H9 (cell line): Measurements from ENCODE around the gene SLC19A1. TPM values are rescaled to one million over a fixed set of nuclear protein-coding genes. Genes with fewer than 3 reads are reported as not detected.
A peak's percentile ranks its signal among the peaks of the same experiment; 100 is the strongest.

ENCODE experiments used
- DNase-seq: peaks from one replicate; pipeline ENCODE4 v3.0.0-alpha.2; 2017
- H2AFZ ChIP-seq: one replicate; pipeline ENCODE4 v1.6.1; 2013; ENCODE audit warnings: mild to moderate bottlenecking, low read length, control low read depth, moderate library complexity
- H2AK5ac ChIP-seq: 2 replicates; pipeline ENCODE4 v1.6.1; 2013; ENCODE audit warnings: low read length, control low read depth, mixed read lengths; ENCODE audit not compliant: insufficient read length
- H2BK120ac ChIP-seq: one replicate; pipeline ENCODE4 v1.6.1; 2013; ENCODE audit warnings: low read depth, mild to moderate bottlenecking, low read length, control low read depth, inconsistent platforms; ENCODE audit not compliant: poor library complexity, severe bottlenecking
- H2BK12ac ChIP-seq: 2 replicates; pipeline ENCODE4 v1.6.1; 2013; ENCODE audit warnings: low read length, control low read depth, mixed read lengths, low read depth; ENCODE audit not compliant: insufficient read length
- H2BK15ac ChIP-seq: 2 replicates; pipeline ENCODE4 v1.6.1; 2013; ENCODE audit warnings: low read depth, low read length, control low read depth
- H2BK20ac ChIP-seq: one replicate; pipeline ENCODE4 v1.6.1; 2013; ENCODE audit warnings: low read depth, mild to moderate bottlenecking, low read length, control low read depth, inconsistent platforms; ENCODE audit not compliant: poor library complexity, severe bottlenecking
- H2BK5ac ChIP-seq: 2 replicates; pipeline ENCODE4 v1.6.1; 2013; ENCODE audit warnings: low read length, control low read depth, mixed read lengths; ENCODE audit not compliant: insufficient read length
- H3K14ac ChIP-seq: 2 replicates; pipeline ENCODE4 v1.6.1; 2013; ENCODE audit warnings: low read length, control low read depth; ENCODE audit not compliant: insufficient read depth
- H3K18ac ChIP-seq: 2 replicates; pipeline ENCODE4 v1.6.1; 2013; ENCODE audit warnings: low read depth, mild to moderate bottlenecking, mixed read lengths, low read length, control low read depth; ENCODE audit not compliant: insufficient read length
- H3K23ac ChIP-seq: 2 replicates; pipeline ENCODE4 v1.6.1; 2013; ENCODE audit warnings: low read length, control low read depth, mixed read lengths, low read depth; ENCODE audit not compliant: insufficient read length
- H3K23me2 ChIP-seq: 2 replicates; pipeline ENCODE4 v1.6.1; 2013; ENCODE audit warnings: low read depth, mild to moderate bottlenecking, mixed read lengths, low read length, control low read depth; ENCODE audit not compliant: insufficient read length, poor library complexity, severe bottlenecking
- H3K27ac ChIP-seq: 2 replicates; pipeline ENCODE4 v1.5.1; 2013; ENCODE audit warnings: low read length, control low read depth, mixed read lengths, low read depth; ENCODE audit not compliant: insufficient read length
- H3K27me3 ChIP-seq: 2 replicates; pipeline ENCODE4 v1.6.1; 2013; ENCODE audit warnings: low read length, control low read depth, inconsistent platforms; ENCODE audit not compliant: insufficient read depth
- H3K4ac ChIP-seq: 2 replicates; pipeline ENCODE4 v1.6.1; 2013; ENCODE audit warnings: low read depth, mild to moderate bottlenecking, control low read depth, inconsistent platforms, low read length, moderate library complexity
- H3K4me1 ChIP-seq: 2 replicates; pipeline ENCODE4 v1.6.1; 2013; ENCODE audit warnings: low read length, control low read depth, inconsistent platforms; ENCODE audit not compliant: insufficient read depth
- H3K4me2 ChIP-seq: 2 replicates; pipeline ENCODE4 v1.6.1; 2013; ENCODE audit warnings: low read length, control low read depth, mixed read lengths; ENCODE audit not compliant: insufficient read length, insufficient read depth
- H3K56ac ChIP-seq: 2 replicates; pipeline ENCODE4 v1.6.1; 2013; ENCODE audit warnings: low read depth, mild to moderate bottlenecking, mixed read lengths, low read length, control low read depth; ENCODE audit not compliant: insufficient read length
- H3K79me1 ChIP-seq: 2 replicates; pipeline ENCODE4 v1.6.1; 2013; ENCODE audit warnings: low read depth, mild to moderate bottlenecking, moderate library complexity, low read length, control low read depth, inconsistent platforms; ENCODE audit not compliant: insufficient read depth, poor library complexity, severe bottlenecking
- H3K79me2 ChIP-seq: 2 replicates; pipeline ENCODE4 v1.6.1; 2013; ENCODE audit warnings: low read length, control low read depth, inconsistent platforms; ENCODE audit not compliant: insufficient read depth
- H3K9ac ChIP-seq: 2 replicates; pipeline ENCODE4 v1.6.1; 2013; ENCODE audit warnings: low read length, control low read depth, mixed read lengths; ENCODE audit not compliant: insufficient read length; ENCODE audit errors: extremely low read depth
- H3K9me3 ChIP-seq: one replicate; pipeline ENCODE4 v1.6.1; 2013; ENCODE audit warnings: low read depth, low read length, inconsistent platforms; ENCODE audit not compliant: control insufficient read depth
- H3T11ph ChIP-seq: one replicate; pipeline ENCODE4 v1.6.1; 2013; ENCODE audit warnings: mild to moderate bottlenecking, low read length, control low read depth, inconsistent platforms
- H4K20me1 ChIP-seq: one replicate; pipeline ENCODE4 v1.6.1; 2013; ENCODE audit not compliant: control insufficient read depth, insufficient read length, insufficient read depth
- H4K5ac ChIP-seq: 2 replicates; pipeline ENCODE4 v1.6.1; 2013; ENCODE audit warnings: low read depth, mild to moderate bottlenecking, mixed read lengths, low read length, control low read depth; ENCODE audit not compliant: insufficient read length
- H4K8ac ChIP-seq: replicated peaks from 2 replicates; pipeline ENCODE4 v1.6.1; 2013; ENCODE audit warnings: low read length, control low read depth, mixed read lengths, low read depth; ENCODE audit not compliant: insufficient read length
- H4K91ac ChIP-seq: 2 replicates; pipeline ENCODE4 v1.6.1; 2013; ENCODE audit warnings: low read depth, mild to moderate bottlenecking, moderate library complexity, mixed read lengths, low read length, control low read depth; ENCODE audit not compliant: insufficient read length
- H3K27ac Mint-ChIP-seq, 3 experiments: 2 replicates in 2 of 3; 3 replicates in 1 of 3; pipeline ENCODE4 v1.8.0; 2020 to 2021; ENCODE audit warnings: mixed read lengths in 3 of 3, mild to moderate bottlenecking in 1 of 3, moderate library complexity in 1 of 3
- H3K27me3 Mint-ChIP-seq: 2 replicates; pipeline ENCODE4 v1.8.0; 2021; ENCODE audit warnings: low read depth, mild to moderate bottlenecking, moderate library complexity, mixed read lengths
- H3K36me3 Mint-ChIP-seq, 3 experiments: 2 replicates in 2 of 3; 3 replicates in 1 of 3; pipeline ENCODE4 v1.8.0; 2020 to 2021; ENCODE audit warnings: low read depth in 3 of 3, mixed read lengths in 3 of 3; ENCODE audit not compliant: insufficient read depth in 1 of 3
- H3K4me1 Mint-ChIP-seq, 2 experiments: 2 replicates each; pipeline ENCODE4 v1.8.0; 2020; ENCODE audit warnings: mixed read lengths in 2 of 2
- H3K4me3 Mint-ChIP-seq, 2 experiments: 2 replicates in 1 of 2; 3 replicates in 1 of 2; pipeline ENCODE4 v1.8.0; 2020 to 2021; ENCODE audit warnings: mild to moderate bottlenecking in 2 of 2, mixed read lengths in 2 of 2, moderate library complexity in 1 of 2
- H3K9me3 Mint-ChIP-seq, 2 experiments: 2 replicates in 1 of 2; 3 replicates in 1 of 2; pipeline ENCODE4 v1.8.0; 2020; ENCODE audit warnings: mild to moderate bottlenecking in 2 of 2, mixed read lengths in 2 of 2, moderate library complexity in 1 of 2
- WGBS: extraction: QIAGEN DNeasy Blood & Tissue Kit; methylation state at CpG from one replicate; pipeline ENCODE4 v1.1.7; 2013; ENCODE audit warnings: missing lambda C conversion rate, low lambda C conversion rate, mixed read lengths; ENCODE audit not compliant: insufficient read length; ENCODE audit errors: extremely low coverage; 5-methylcytosine and 5-hydroxymethylcytosine counted together
- total RNA-seq: library from RNA; stranded (reverse); gene quantifications from 2 replicates; pipeline ENCODE4 v1.2.1, GENCODE V29; 2021
- TF ChIP-seq, protein P1 (sequence below): fragments of 200-600 bp; sonication (generic); conservative IDR thresholded peaks from 3 replicates; pipeline ENCODE4 v1.8.0; 2021; ENCODE audit warnings: antibody characterized with exemption, mild to moderate bottlenecking

Gene SLC19A1
- total RNA-seq, 1 experiment from 2014 or later, result 32.4 TPM

GRCh38 chr21:45478816-45479669 lies 63.2 kb downstream of the SLC19A1 start:
- Histone ChIP-seq H4K5ac (peak overlapping the region; percentile 0), H4K8ac (peak overlapping the region; percentile 40), H2BK12ac (no peak overlapping the region), H3K23ac (no peak overlapping the region), H3K23me2 (no peaks in the 10 kb centered on the region), H3K18ac (no peak overlapping the region), H3K56ac (no peak overlapping the region), H2BK15ac (no peak overlapping the region), H3K4me2 (no peak overlapping the region), H2BK20ac (no peak overlapping the region), H3K4ac (no peak overlapping the region), H3K79me1 (no peaks in the 10 kb centered on the region), H3T11ph (no peak overlapping the region), H3K14ac (no peak overlapping the region), H2AK5ac (no peak overlapping the region), H2BK120ac (no peak overlapping the region), H3K27ac (no peak overlapping the region), H3K27me3 (no peaks in the 10 kb centered on the region), H4K20me1 (no peaks in the 10 kb centered on the region), H3K9me3 (no peaks in the 10 kb centered on the region), H4K91ac (no peak overlapping the region), H3K4me1 (no peaks in the 10 kb centered on the region), H3K9ac (no peak overlapping the region), H2BK5ac (no peak overlapping the region), H2AFZ (no peak overlapping the region), H3K79me2 (no peaks in the 10 kb centered on the region)
- Mint-ChIP-seq H3K27me3 (no peaks in the 10 kb centered on the region; the same call in 1 of the 2 replicates), H3K4me1 (no peaks in the 10 kb centered on the region), H3K4me3 (no peak overlapping the region), H3K9me3 (peaks cover 2% of the 10 kb centered on the region in 2 experiments; a peak in 3 of 5 replicates), H3K36me3 (peaks cover 35 to 70% (median 50%) of the 10 kb centered on the region in 3 experiments; a peak in 6 of 7 replicates), H3K27ac (peak overlapping the region in 1 of 3 experiments; percentile 71; a peak in 1 of 7 replicates)
- no CpG with 5 or more reads among the region's 31 CpGs for WGBS
- TF ChIP-seq, protein P1, sequence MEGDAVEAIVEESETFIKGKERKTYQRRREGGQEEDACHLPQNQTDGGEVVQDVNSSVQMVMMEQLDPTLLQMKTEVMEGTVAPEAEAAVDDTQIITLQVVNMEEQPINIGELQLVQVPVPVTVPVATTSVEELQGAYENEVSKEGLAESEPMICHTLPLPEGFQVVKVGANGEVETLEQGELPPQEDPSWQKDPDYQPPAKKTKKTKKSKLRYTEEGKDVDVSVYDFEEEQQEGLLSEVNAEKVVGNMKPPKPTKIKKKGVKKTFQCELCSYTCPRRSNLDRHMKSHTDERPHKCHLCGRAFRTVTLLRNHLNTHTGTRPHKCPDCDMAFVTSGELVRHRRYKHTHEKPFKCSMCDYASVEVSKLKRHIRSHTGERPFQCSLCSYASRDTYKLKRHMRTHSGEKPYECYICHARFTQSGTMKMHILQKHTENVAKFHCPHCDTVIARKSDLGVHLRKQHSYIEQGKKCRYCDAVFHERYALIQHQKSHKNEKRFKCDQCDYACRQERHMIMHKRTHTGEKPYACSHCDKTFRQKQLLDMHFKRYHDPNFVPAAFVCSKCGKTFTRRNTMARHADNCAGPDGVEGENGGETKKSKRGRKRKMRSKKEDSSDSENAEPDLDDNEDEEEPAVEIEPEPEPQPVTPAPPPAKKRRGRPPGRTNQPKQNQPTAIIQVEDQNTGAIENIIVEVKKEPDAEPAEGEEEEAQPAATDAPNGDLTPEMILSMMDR, result no peak
- DNase-seq, result no peak
